ENCODE data around the gene SLC2A11. TPM values are rescaled to one million over a fixed set of nuclear protein-coding genes. Genes with fewer than 3 reads are reported as not detected.
"Not testable (repeated sequence)": the region's sequence is repeated elsewhere in the genome, so short reads cannot be mapped to it uniquely, and the experiment has no call there.

SLC2A11 gene
- total and polyA plus RNA-seq, 4 donors = 17.4 to 44.3 (median 22.4) TPM

GRCh38 chr22:23901600-23901999 is 43.9 kb downstream of the SLC2A11 start:
- Histone ChIP-seq H3K27me3 (ENCODE audit: control insufficient read depth, insufficient read depth, low read length) (no peaks in the 10 kb centered on the region), H3K9me3 (ENCODE audit: control insufficient read depth, insufficient read depth, low read length) (no peaks in the 10 kb centered on the region), H3K27ac (ENCODE audit: low read depth, low read length) (no peak overlapping the region), H3K36me3 (ENCODE audit: control insufficient read depth, insufficient read depth, low read length) (peaks cover 14% of the 10 kb centered on the region), H3K4me1 (ENCODE audit: control insufficient read depth, insufficient read depth, low read length) (peaks cover 22% of the 10 kb centered on the region), H3K4me3 (ENCODE audit: low read depth, low read length) (no peak overlapping the region)
- 100% methylated on average over 3 of the region's 4 CpGs for WGBS (ENCODE audit: insufficient coverage)
- DNase-seq (ENCODE audit: low read depth in 4 of 6, low spot score in 6 of 6) = no peak

- no peaks in the 10 kb centered on the region for H3K36me3 ChIP-seq (ENCODE audit: control insufficient read depth, insufficient read depth, low read length)
- no peak overlapping the region for H3K27ac ChIP-seq (ENCODE audit: low read depth, low read length)
- no peaks in the 10 kb centered on the region for H3K9me3 ChIP-seq (ENCODE audit: control insufficient read depth, insufficient read depth, low read length)
- H3K4me3 ChIP-seq (ENCODE audit: low read depth, low read length) = no peak overlapping the region
- H3K4me1 ChIP-seq (ENCODE audit: control insufficient read depth, insufficient read depth, low read length) = peaks cover 19% of the 10 kb centered on the region
- no peak for DNase-seq (ENCODE audit: low read depth in 4 of 6, low spot score in 6 of 6)
- WGBS (ENCODE audit: insufficient coverage) = 84% methylated on average over 5 of the region's 8 CpGs
- H3K27me3 ChIP-seq (ENCODE audit: control insufficient read depth, insufficient read depth, low read length) = no peaks in the 10 kb centered on the region
Observed at GRCh38 chr22:23903328-23903971, 45.8 kb downstream of the SLC2A11 start.

GRCh38 chr22:23904573-23905254 is 47.0 kb downstream of the SLC2A11 start:
- DNase-seq (ENCODE audit: low read depth in 4 of 6, low spot score in 6 of 6) = peak in 2 of 6 donors; percentile 49 to 58
- Histone ChIP-seq H3K4me1 (ENCODE audit: control insufficient read depth, insufficient read depth, low read length) (peaks cover 19% of the 10 kb centered on the region), H3K4me3 (ENCODE audit: low read depth, low read length) (no peak overlapping the region)

GRCh38 chr22:23906641-23907040 is 49.0 kb downstream of the SLC2A11 start:
- Histone ChIP-seq H3K27me3 (ENCODE audit: control insufficient read depth, insufficient read depth, low read length) (no peaks in the 10 kb centered on the region), H3K9me3 (ENCODE audit: control insufficient read depth, insufficient read depth, low read length) (no peaks in the 10 kb centered on the region), H3K36me3 (ENCODE audit: control insufficient read depth, insufficient read depth, low read length) (no peaks in the 10 kb centered on the region), H3K4me3 (ENCODE audit: low read depth, low read length) (no peak overlapping the region), H3K27ac (ENCODE audit: low read depth, low read length) (no peak overlapping the region), H3K4me1 (ENCODE audit: control insufficient read depth, insufficient read depth, low read length) (peaks cover 19% of the 10 kb centered on the region)
- no peak for DNase-seq (ENCODE audit: low read depth in 4 of 6, low spot score in 6 of 6)
- WGBS (ENCODE audit: insufficient coverage) = 87% methylated on average over 4 of the region's 4 CpGs

More at GRCh38 chr22:23904573-23905254, 47.0 kb downstream of the SLC2A11 start:
- Histone ChIP-seq H3K27me3 (ENCODE audit: control insufficient read depth, insufficient read depth, low read length) (no peaks in the 10 kb centered on the region), H3K9me3 (ENCODE audit: control insufficient read depth, insufficient read depth, low read length) (no peaks in the 10 kb centered on the region), H3K36me3 (ENCODE audit: control insufficient read depth, insufficient read depth, low read length) (no peaks in the 10 kb centered on the region), H3K27ac (ENCODE audit: low read depth, low read length) (no peak overlapping the region)
- WGBS (ENCODE audit: insufficient coverage) = 43% methylated on average over 5 of the region's 5 CpGs

GRCh38 chr22:23907423-23907822 is 49.7 kb downstream of the SLC2A11 start:
- not testable (repeated sequence) for H3K27ac ChIP-seq (ENCODE audit: low read depth, low read length); H3K4me3 ChIP-seq (ENCODE audit: low read depth, low read length); DNase-seq (ENCODE audit: low read depth in 4 of 6, low spot score in 6 of 6); H3K9me3 ChIP-seq (ENCODE audit: control insufficient read depth, insufficient read depth, low read length); H3K36me3 ChIP-seq (ENCODE audit: control insufficient read depth, insufficient read depth, low read length); H3K27me3 ChIP-seq (ENCODE audit: control insufficient read depth, insufficient read depth, low read length)
- H3K4me1 ChIP-seq (ENCODE audit: control insufficient read depth, insufficient read depth, low read length) = peaks cover 19% of the 10 kb centered on the region
- WGBS (ENCODE audit: insufficient coverage) = 80% methylated on average over 2 of the region's 10 CpGs

- peaks cover 22% of the 10 kb centered on the region for H3K4me1 ChIP-seq (ENCODE audit: control insufficient read depth, insufficient read depth, low read length)
- no peaks in the 10 kb centered on the region for H3K27me3 ChIP-seq (ENCODE audit: control insufficient read depth, insufficient read depth, low read length)
- no peaks in the 10 kb centered on the region for H3K36me3 ChIP-seq (ENCODE audit: control insufficient read depth, insufficient read depth, low read length)
- H3K27ac ChIP-seq (ENCODE audit: low read depth, low read length) = no peak overlapping the region
- DNase-seq (ENCODE audit: low read depth in 4 of 6, low spot score in 6 of 6) = no peak
- 60% methylated on average over 7 of the region's 11 CpGs for WGBS (ENCODE audit: insufficient coverage)
- no peak overlapping the region for H3K4me3 ChIP-seq (ENCODE audit: low read depth, low read length)
- no peaks in the 10 kb centered on the region for H3K9me3 ChIP-seq (ENCODE audit: control insufficient read depth, insufficient read depth, low read length)
Observed at GRCh38 chr22:23908587-23909205, 51.0 kb downstream of the SLC2A11 start.

- Histone ChIP-seq H3K4me3 (ENCODE audit: low read depth, low read length) (no peak overlapping the region), H3K27me3 (ENCODE audit: control insufficient read depth, insufficient read depth, low read length) (no peaks in the 10 kb centered on the region), H3K36me3 (ENCODE audit: control insufficient read depth, insufficient read depth, low read length) (no peaks in the 10 kb centered on the region), H3K4me1 (ENCODE audit: control insufficient read depth, insufficient read depth, low read length) (peaks cover 20% of the 10 kb centered on the region), H3K27ac (ENCODE audit: low read depth, low read length) (no peak overlapping the region), H3K9me3 (ENCODE audit: control insufficient read depth, insufficient read depth, low read length) (no peaks in the 10 kb centered on the region)
- WGBS (ENCODE audit: insufficient coverage) = 43% methylated on average over 3 of the region's 6 CpGs
- DNase-seq (ENCODE audit: low read depth in 4 of 6, low spot score in 6 of 6) = peak in 1 of 6 donors; percentile 62
Observed at GRCh38 chr22:23909296-23909898, 51.7 kb downstream of the SLC2A11 start.

GRCh38 chr22:23910496-23911190 is 53.0 kb downstream of the SLC2A11 start:
- no peaks in the 10 kb centered on the region for H3K36me3 ChIP-seq (ENCODE audit: control insufficient read depth, insufficient read depth, low read length)
- no peaks in the 10 kb centered on the region for H3K9me3 ChIP-seq (ENCODE audit: control insufficient read depth, insufficient read depth, low read length)
- no peak overlapping the region for H3K27ac ChIP-seq (ENCODE audit: low read depth, low read length)
- H3K4me1 ChIP-seq (ENCODE audit: control insufficient read depth, insufficient read depth, low read length) = peaks cover 7% of the 10 kb centered on the region
- H3K27me3 ChIP-seq (ENCODE audit: control insufficient read depth, insufficient read depth, low read length) = no peaks in the 10 kb centered on the region
- WGBS (ENCODE audit: insufficient coverage) = 89% methylated on average over 3 of the region's 3 CpGs
- no peak for DNase-seq (ENCODE audit: low read depth in 4 of 6, low spot score in 6 of 6)
- no peak overlapping the region for H3K4me3 ChIP-seq (ENCODE audit: low read depth, low read length)

- H3K36me3 ChIP-seq (ENCODE audit: control insufficient read depth, insufficient read depth, low read length) = no peaks in the 10 kb centered on the region
- H3K27me3 ChIP-seq (ENCODE audit: control insufficient read depth, insufficient read depth, low read length) = no peaks in the 10 kb centered on the region
- H3K4me3 ChIP-seq (ENCODE audit: low read depth, low read length) = no peak overlapping the region
- WGBS (ENCODE audit: insufficient coverage) = 96% methylated on average over 7 of the region's 12 CpGs
- no peak for DNase-seq (ENCODE audit: low read depth in 4 of 6, low spot score in 6 of 6)
- no peaks in the 10 kb centered on the region for H3K9me3 ChIP-seq (ENCODE audit: control insufficient read depth, insufficient read depth, low read length)
- H3K4me1 ChIP-seq (ENCODE audit: control insufficient read depth, insufficient read depth, low read length) = peaks cover 7% of the 10 kb centered on the region
- no peak overlapping the region for H3K27ac ChIP-seq (ENCODE audit: low read depth, low read length)
Observed at GRCh38 chr22:23911318-23911980, 53.8 kb downstream of the SLC2A11 start.
